Measurements from ENCODE around the gene ZNF74.

DNA sequence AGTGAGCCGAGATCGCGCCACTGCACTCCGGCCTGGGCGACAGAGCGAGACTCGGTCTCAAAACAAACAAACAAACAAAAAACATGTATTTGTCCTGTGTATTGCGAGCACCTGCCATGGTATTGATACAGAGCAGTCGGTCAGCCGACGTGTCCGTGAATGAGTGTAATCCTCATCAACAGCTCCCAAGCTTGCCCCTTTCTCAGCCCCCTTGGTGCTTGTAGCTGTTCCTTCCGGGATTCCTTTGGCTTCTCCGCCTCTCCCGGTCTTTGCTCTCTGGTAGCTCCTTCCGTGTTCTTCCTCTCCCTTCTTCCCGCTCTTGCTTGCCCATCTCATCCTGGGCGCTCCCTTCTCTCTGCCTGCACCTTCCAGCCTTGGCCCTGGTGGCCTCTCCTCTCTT, 10.9 kb downstream of the ZNF74 start:
- no peak for TF ChIP-seq POLR2A (IDR thresholded peaks at IDR 0.05; ENCODE audit: low read depth)
- TF ChIP-seq, protein P1, sequence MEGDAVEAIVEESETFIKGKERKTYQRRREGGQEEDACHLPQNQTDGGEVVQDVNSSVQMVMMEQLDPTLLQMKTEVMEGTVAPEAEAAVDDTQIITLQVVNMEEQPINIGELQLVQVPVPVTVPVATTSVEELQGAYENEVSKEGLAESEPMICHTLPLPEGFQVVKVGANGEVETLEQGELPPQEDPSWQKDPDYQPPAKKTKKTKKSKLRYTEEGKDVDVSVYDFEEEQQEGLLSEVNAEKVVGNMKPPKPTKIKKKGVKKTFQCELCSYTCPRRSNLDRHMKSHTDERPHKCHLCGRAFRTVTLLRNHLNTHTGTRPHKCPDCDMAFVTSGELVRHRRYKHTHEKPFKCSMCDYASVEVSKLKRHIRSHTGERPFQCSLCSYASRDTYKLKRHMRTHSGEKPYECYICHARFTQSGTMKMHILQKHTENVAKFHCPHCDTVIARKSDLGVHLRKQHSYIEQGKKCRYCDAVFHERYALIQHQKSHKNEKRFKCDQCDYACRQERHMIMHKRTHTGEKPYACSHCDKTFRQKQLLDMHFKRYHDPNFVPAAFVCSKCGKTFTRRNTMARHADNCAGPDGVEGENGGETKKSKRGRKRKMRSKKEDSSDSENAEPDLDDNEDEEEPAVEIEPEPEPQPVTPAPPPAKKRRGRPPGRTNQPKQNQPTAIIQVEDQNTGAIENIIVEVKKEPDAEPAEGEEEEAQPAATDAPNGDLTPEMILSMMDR (IDR thresholded peaks at IDR 0.05), result no peak
- no peak for TF ChIP-seq POLR2AphosphoS5 (IDR thresholded peaks at IDR 0.05)
- no peak for TF ChIP-seq EP300 (IDR thresholded peaks at IDR 0.05)
